H9 (cell line): ENCODE data around the gene HNRNPU. TPM values are rescaled to one million over a fixed set of nuclear protein-coding genes. Genes with fewer than 3 reads are reported as not detected.

Source experiments
- DNase-seq: peaks from one replicate; pipeline ENCODE4 v3.0.0-alpha.2; 2017
- H2AFZ ChIP-seq: one replicate; pipeline ENCODE4 v1.6.1; 2013; ENCODE audit warnings: mild to moderate bottlenecking, low read length, control low read depth, moderate library complexity
- H2AK5ac ChIP-seq: 2 replicates; pipeline ENCODE4 v1.6.1; 2013; ENCODE audit warnings: low read length, control low read depth, mixed read lengths; ENCODE audit not compliant: insufficient read length
- H2BK120ac ChIP-seq: one replicate; pipeline ENCODE4 v1.6.1; 2013; ENCODE audit warnings: low read depth, mild to moderate bottlenecking, low read length, control low read depth, inconsistent platforms; ENCODE audit not compliant: poor library complexity, severe bottlenecking
- H2BK12ac ChIP-seq: 2 replicates; pipeline ENCODE4 v1.6.1; 2013; ENCODE audit warnings: low read length, control low read depth, mixed read lengths, low read depth; ENCODE audit not compliant: insufficient read length
- H2BK15ac ChIP-seq: 2 replicates; pipeline ENCODE4 v1.6.1; 2013; ENCODE audit warnings: low read depth, low read length, control low read depth
- H2BK20ac ChIP-seq: one replicate; pipeline ENCODE4 v1.6.1; 2013; ENCODE audit warnings: low read depth, mild to moderate bottlenecking, low read length, control low read depth, inconsistent platforms; ENCODE audit not compliant: poor library complexity, severe bottlenecking
- H2BK5ac ChIP-seq: 2 replicates; pipeline ENCODE4 v1.6.1; 2013; ENCODE audit warnings: low read length, control low read depth, mixed read lengths; ENCODE audit not compliant: insufficient read length
- H3K14ac ChIP-seq: 2 replicates; pipeline ENCODE4 v1.6.1; 2013; ENCODE audit warnings: low read length, control low read depth; ENCODE audit not compliant: insufficient read depth
- H3K18ac ChIP-seq: 2 replicates; pipeline ENCODE4 v1.6.1; 2013; ENCODE audit warnings: low read depth, mild to moderate bottlenecking, mixed read lengths, low read length, control low read depth; ENCODE audit not compliant: insufficient read length
- H3K23ac ChIP-seq: 2 replicates; pipeline ENCODE4 v1.6.1; 2013; ENCODE audit warnings: low read length, control low read depth, mixed read lengths, low read depth; ENCODE audit not compliant: insufficient read length
- H3K23me2 ChIP-seq: 2 replicates; pipeline ENCODE4 v1.6.1; 2013; ENCODE audit warnings: low read depth, mild to moderate bottlenecking, mixed read lengths, low read length, control low read depth; ENCODE audit not compliant: insufficient read length, poor library complexity, severe bottlenecking
- H3K27ac ChIP-seq: 2 replicates; pipeline ENCODE4 v1.5.1; 2013; ENCODE audit warnings: low read length, control low read depth, mixed read lengths, low read depth; ENCODE audit not compliant: insufficient read length
- H3K27me3 ChIP-seq: 2 replicates; pipeline ENCODE4 v1.6.1; 2013; ENCODE audit warnings: low read length, control low read depth, inconsistent platforms; ENCODE audit not compliant: insufficient read depth
- H3K4ac ChIP-seq: 2 replicates; pipeline ENCODE4 v1.6.1; 2013; ENCODE audit warnings: low read depth, mild to moderate bottlenecking, control low read depth, inconsistent platforms, low read length, moderate library complexity
- H3K4me1 ChIP-seq: 2 replicates; pipeline ENCODE4 v1.6.1; 2013; ENCODE audit warnings: low read length, control low read depth, inconsistent platforms; ENCODE audit not compliant: insufficient read depth
- H3K4me2 ChIP-seq: 2 replicates; pipeline ENCODE4 v1.6.1; 2013; ENCODE audit warnings: low read length, control low read depth, mixed read lengths; ENCODE audit not compliant: insufficient read length, insufficient read depth
- H3K56ac ChIP-seq: 2 replicates; pipeline ENCODE4 v1.6.1; 2013; ENCODE audit warnings: low read depth, mild to moderate bottlenecking, mixed read lengths, low read length, control low read depth; ENCODE audit not compliant: insufficient read length
- H3K79me1 ChIP-seq: 2 replicates; pipeline ENCODE4 v1.6.1; 2013; ENCODE audit warnings: low read depth, mild to moderate bottlenecking, moderate library complexity, low read length, control low read depth, inconsistent platforms; ENCODE audit not compliant: insufficient read depth, poor library complexity, severe bottlenecking
- H3K79me2 ChIP-seq: 2 replicates; pipeline ENCODE4 v1.6.1; 2013; ENCODE audit warnings: low read length, control low read depth, inconsistent platforms; ENCODE audit not compliant: insufficient read depth
- H3K9ac ChIP-seq: 2 replicates; pipeline ENCODE4 v1.6.1; 2013; ENCODE audit warnings: low read length, control low read depth, mixed read lengths; ENCODE audit not compliant: insufficient read length; ENCODE audit errors: extremely low read depth
- H3K9me3 ChIP-seq: one replicate; pipeline ENCODE4 v1.6.1; 2013; ENCODE audit warnings: low read depth, low read length, inconsistent platforms; ENCODE audit not compliant: control insufficient read depth
- H3T11ph ChIP-seq: one replicate; pipeline ENCODE4 v1.6.1; 2013; ENCODE audit warnings: mild to moderate bottlenecking, low read length, control low read depth, inconsistent platforms
- H4K20me1 ChIP-seq: one replicate; pipeline ENCODE4 v1.6.1; 2013; ENCODE audit not compliant: control insufficient read depth, insufficient read length, insufficient read depth
- H4K5ac ChIP-seq: 2 replicates; pipeline ENCODE4 v1.6.1; 2013; ENCODE audit warnings: low read depth, mild to moderate bottlenecking, mixed read lengths, low read length, control low read depth; ENCODE audit not compliant: insufficient read length
- H4K8ac ChIP-seq: replicated peaks from 2 replicates; pipeline ENCODE4 v1.6.1; 2013; ENCODE audit warnings: low read length, control low read depth, mixed read lengths, low read depth; ENCODE audit not compliant: insufficient read length
- H4K91ac ChIP-seq: 2 replicates; pipeline ENCODE4 v1.6.1; 2013; ENCODE audit warnings: low read depth, mild to moderate bottlenecking, moderate library complexity, mixed read lengths, low read length, control low read depth; ENCODE audit not compliant: insufficient read length
- H3K27ac Mint-ChIP-seq, 3 experiments: 2 replicates in 2 of 3; 3 replicates in 1 of 3; pipeline ENCODE4 v1.8.0; 2020 to 2021; ENCODE audit warnings: mixed read lengths in 3 of 3, mild to moderate bottlenecking in 1 of 3, moderate library complexity in 1 of 3
- H3K27me3 Mint-ChIP-seq: 2 replicates; pipeline ENCODE4 v1.8.0; 2021; ENCODE audit warnings: low read depth, mild to moderate bottlenecking, moderate library complexity, mixed read lengths
- H3K36me3 Mint-ChIP-seq, 3 experiments: 2 replicates in 2 of 3; 3 replicates in 1 of 3; pipeline ENCODE4 v1.8.0; 2020 to 2021; ENCODE audit warnings: low read depth in 3 of 3, mixed read lengths in 3 of 3; ENCODE audit not compliant: insufficient read depth in 1 of 3
- H3K4me1 Mint-ChIP-seq, 2 experiments: 2 replicates each; pipeline ENCODE4 v1.8.0; 2020; ENCODE audit warnings: mixed read lengths in 2 of 2
- H3K4me3 Mint-ChIP-seq, 2 experiments: 2 replicates in 1 of 2; 3 replicates in 1 of 2; pipeline ENCODE4 v1.8.0; 2020 to 2021; ENCODE audit warnings: mild to moderate bottlenecking in 2 of 2, mixed read lengths in 2 of 2, moderate library complexity in 1 of 2
- H3K9me3 Mint-ChIP-seq, 2 experiments: 2 replicates in 1 of 2; 3 replicates in 1 of 2; pipeline ENCODE4 v1.8.0; 2020; ENCODE audit warnings: mild to moderate bottlenecking in 2 of 2, mixed read lengths in 2 of 2, moderate library complexity in 1 of 2
- CTCF ChIP-seq: fragments of 200-600 bp; sonication (generic); conservative IDR thresholded peaks from 3 replicates; pipeline ENCODE4 v1.8.0; 2021; ENCODE audit warnings: antibody characterized with exemption, mild to moderate bottlenecking
- WGBS: extraction: QIAGEN DNeasy Blood & Tissue Kit; methylation state at CpG from one replicate; pipeline ENCODE4 v1.1.7; 2013; ENCODE audit warnings: missing lambda C conversion rate, low lambda C conversion rate, mixed read lengths; ENCODE audit not compliant: insufficient read length; ENCODE audit errors: extremely low coverage; 5-methylcytosine and 5-hydroxymethylcytosine counted together
- total RNA-seq: library from RNA; stranded (reverse); gene quantifications from 2 replicates; pipeline ENCODE4 v1.2.1, GENCODE V29; 2021

HNRNPU gene
- total RNA-seq, 1 experiment from 2014 or later, result 657 TPM

GRCh38 chr1:244913806-244914205, 49.5 kb upstream of the HNRNPU start:
- Histone ChIP-seq H4K5ac (no peak overlapping the region), H4K20me1 (no peaks in the 10 kb centered on the region), H2BK20ac (no peak overlapping the region), H4K91ac (no peak overlapping the region), H2BK5ac (no peak overlapping the region), H4K8ac (no peak overlapping the region), H3T11ph (no peak overlapping the region), H3K18ac (no peak overlapping the region), H3K27ac (no peak overlapping the region), H3K9ac (no peak overlapping the region), H3K9me3 (no peaks in the 10 kb centered on the region), H3K23ac (no peak overlapping the region), H2BK12ac (no peak overlapping the region), H3K4me2 (no peak overlapping the region), H3K14ac (no peak overlapping the region), H2AFZ (no peak overlapping the region), H3K4me1 (no peaks in the 10 kb centered on the region), H3K4ac (no peak overlapping the region), H3K79me2 (no peaks in the 10 kb centered on the region), H3K27me3 (no peaks in the 10 kb centered on the region), H3K79me1 (no peaks in the 10 kb centered on the region), H3K23me2 (peaks cover under 1% of the 10 kb centered on the region), H2BK120ac (no peak overlapping the region), H2BK15ac (no peak overlapping the region), H2AK5ac (no peak overlapping the region), H3K56ac (no peak overlapping the region)
- WGBS, result no CpG with 5 or more reads among the region's 15 CpGs
- peaks cover 14% of the 10 kb centered on the region for H3K27me3 Mint-ChIP-seq
- no peak for TF ChIP-seq CTCF
- peaks cover 0 to 3% of the 10 kb centered on the region in 2 experiments; a peak in 1 of 4 replicates for H3K4me1 Mint-ChIP-seq
- no peaks in the 10 kb centered on the region for H3K9me3 Mint-ChIP-seq
- no peaks in the 10 kb centered on the region for H3K36me3 Mint-ChIP-seq
- no peak overlapping the region for H3K27ac Mint-ChIP-seq
- no peak overlapping the region for H3K4me3 Mint-ChIP-seq
- no peak for DNase-seq
